ENCODE data around the gene SH2B3.

SH2B3 gene

GRCh38 chr12:111428081-111428727 is 22.5 kb downstream of the SH2B3 start:
- DNase-seq (ENCODE audit: low read depth, low spot score): no peak

GRCh38 chr12:111428728-111429175 is 23.0 kb downstream of the SH2B3 start:
- DNase-seq (ENCODE audit: low read depth, low spot score): no peak

- no peak for DNase-seq (ENCODE audit: low read depth, low spot score)
Measured at GRCh38 chr12:111429828-111430432, 24.2 kb downstream of the SH2B3 start.

GRCh38 chr12:111430433-111431353 is 25.0 kb downstream of the SH2B3 start:
- DNase-seq (ENCODE audit: low read depth, low spot score): no peak

- no peak for DNase-seq (ENCODE audit: low read depth, low spot score)
Measured at GRCh38 chr12:111431772-111432171, 26.0 kb downstream of the SH2B3 start.

- no peak for DNase-seq (ENCODE audit: low read depth, low spot score)
Measured at GRCh38 chr12:111434049-111434448, 28.3 kb downstream of the SH2B3 start.

GRCh38 chr12:111434680-111435338 is 29.1 kb downstream of the SH2B3 start:
- no peak for DNase-seq (ENCODE audit: low read depth, low spot score)

- DNase-seq (ENCODE audit: low read depth, low spot score): no peak
Measured at GRCh38 chr12:111435661-111436201, 30.0 kb downstream of the SH2B3 start.

- no peak for DNase-seq (ENCODE audit: low read depth, low spot score)
Measured at GRCh38 chr12:111436266-111436665, 30.5 kb downstream of the SH2B3 start.

GRCh38 chr12:111436811-111437210 is 31.1 kb downstream of the SH2B3 start:
- no peak for DNase-seq (ENCODE audit: low read depth, low spot score)

GRCh38 chr12:111437816-111438454 is 32.2 kb downstream of the SH2B3 start:
- no peak for DNase-seq (ENCODE audit: low read depth, low spot score)

- DNase-seq (ENCODE audit: low read depth, low spot score): no peak
Measured at GRCh38 chr12:111438481-111438880, 32.8 kb downstream of the SH2B3 start.

GRCh38 chr12:111439657-111440151 is 34.0 kb downstream of the SH2B3 start:
- no peak for DNase-seq (ENCODE audit: low read depth, low spot score)

- no peak for DNase-seq (ENCODE audit: low read depth, low spot score)
Measured at GRCh38 chr12:111440152-111440551, 34.4 kb downstream of the SH2B3 start.

- DNase-seq (ENCODE audit: low read depth, low spot score): no peak
Measured at GRCh38 chr12:111440631-111441030, 34.9 kb downstream of the SH2B3 start.

GRCh38 chr12:111441107-111441928 is 35.6 kb downstream of the SH2B3 start:
- no peak for DNase-seq (ENCODE audit: low read depth, low spot score)

GRCh38 chr12:111442301-111443045 is 36.8 kb downstream of the SH2B3 start:
- DNase-seq (ENCODE audit: low read depth, low spot score): no peak

GRCh38 chr12:111443086-111443485 is 37.4 kb downstream of the SH2B3 start:
- no peak for DNase-seq (ENCODE audit: low read depth, low spot score)

- no peak for DNase-seq (ENCODE audit: low read depth, low spot score)
Measured at GRCh38 chr12:111443586-111443985, 37.9 kb downstream of the SH2B3 start.

Data from brain pericyte (primary cell).